Lung (tissue), 12 donors: ENCODE results near the gene PARD6B. TPM values are rescaled to one million over a fixed set of nuclear protein-coding genes. Genes with fewer than 3 reads are reported as not detected.

Experiments used
- ATAC-seq: fragments of 200-7000 bp; cut with Tn5 transposase; one replicate; pipeline ENCODE4 v1.9.1; 2020; ENCODE audit warnings: moderate number of reproducible peaks; ENCODE audit not compliant: insufficient read depth, low FRiP score
- DNase-seq, 3 donors: peaks; one replicate each; pipeline ENCODE4 v3.0.0-alpha.2; 2013 to 2017
- H3K27ac ChIP-seq, 2 donors: one replicate each; pipeline ENCODE4 v1.5.1; 2013; ENCODE audit warnings: mild to moderate bottlenecking in 2 of 2, moderate library complexity in 2 of 2, control low read depth in 1 of 2, inconsistent platforms in 1 of 2, low read depth in 1 of 2, low read length in 1 of 2
- H3K27me3 ChIP-seq, 3 donors: one replicate each; pipeline ENCODE4 v1.5.1; 2013; ENCODE audit warnings: low read length in 2 of 3; ENCODE audit not compliant: control insufficient read depth in 3 of 3, insufficient read depth in 3 of 3
- H3K36me3 ChIP-seq, 4 donors: one replicate each; pipeline ENCODE4 v1.5.1; 2013; ENCODE audit warnings: low read length in 4 of 4, mild to moderate bottlenecking in 1 of 4, moderate library complexity in 1 of 4; ENCODE audit not compliant: control insufficient read depth in 4 of 4, insufficient read depth in 4 of 4
- H3K4me1 ChIP-seq, 5 donors: one replicate each; pipeline ENCODE4 v1.5.1; 2013; ENCODE audit warnings: low read length in 5 of 5, mild to moderate bottlenecking in 2 of 5, moderate library complexity in 1 of 5; ENCODE audit not compliant: control insufficient read depth in 5 of 5, insufficient read depth in 5 of 5
- H3K4me3 ChIP-seq: one replicate; pipeline ENCODE4 v1.5.1; 2013; ENCODE audit warnings: mild to moderate bottlenecking, control low read depth, moderate library complexity
- H3K9ac ChIP-seq, 2 donors: one replicate each; pipeline ENCODE4 v1.5.1; 2013; ENCODE audit warnings: low read length in 2 of 2, control low read depth in 1 of 2; ENCODE audit not compliant: insufficient read depth in 1 of 2
- H3K9me3 ChIP-seq, 4 donors: one replicate each; pipeline ENCODE4 v1.5.1; 2013; ENCODE audit warnings: low read length in 3 of 4, mild to moderate bottlenecking in 1 of 4, moderate library complexity in 1 of 4; ENCODE audit not compliant: control insufficient read depth in 4 of 4, insufficient read depth in 3 of 4
- WGBS, 2 donors: extraction: QIAGEN DNeasy Blood & Tissue Kit; methylation state at CpG; one replicate each; pipeline ENCODE4 v1.1.7; 2013; 5-methylcytosine and 5-hydroxymethylcytosine counted together
- polyA plus RNA-seq, 2 donors: library from polyadenylated mRNA; stranded (reverse); fragments of 200-250 nt; gene quantifications; one replicate each; pipeline ENCODE4 v1.2.1, GENCODE V29; 2013
- total RNA-seq, 2 donors: library from RNA; depleted of rRNA in 1 of 2; stranded (reverse); fragments of >200 nt in 1 of 2; gene quantifications; one replicate each; pipeline ENCODE4 v1.2.1, GENCODE V29; 2014 to 2021
- TF ChIP-seq, protein P1 (sequence below): IDR thresholded peaks from 2 replicates; pipeline ENCODE4 v1.5.1; 2012; ENCODE audit warnings: mild to moderate bottlenecking; ENCODE audit errors: control extremely low read depth, extremely low read depth
- donor health status: control.
- donor health status: control.
- donor health status: Bipolar disorder and iron deficiency.
- donor health status: healthy.
- donor health status: DM: yes; HTN: yes; CAD: no.

The PARD6B gene
- total and polyA plus RNA-seq, 4 donors = 2.0 to 41.8 (median 25.8) TPM

- Histone ChIP-seq H3K27me3 (peaks cover 0 to 2% (median 0%) of the 10 kb centered on the region in 3 donors), H3K27ac (no peak overlapping the region), H3K9me3 (no peaks in the 10 kb centered on the region), H3K4me1 (peaks cover 0 to 27% (median 9%) of the 10 kb centered on the region in 5 donors), H3K4me3 (no peak overlapping the region), H3K36me3 (no peaks in the 10 kb centered on the region), H3K9ac (no peak overlapping the region)
- DNase-seq (no peak), ATAC-seq (peak; percentile 41)
- TF ChIP-seq, protein P1, sequence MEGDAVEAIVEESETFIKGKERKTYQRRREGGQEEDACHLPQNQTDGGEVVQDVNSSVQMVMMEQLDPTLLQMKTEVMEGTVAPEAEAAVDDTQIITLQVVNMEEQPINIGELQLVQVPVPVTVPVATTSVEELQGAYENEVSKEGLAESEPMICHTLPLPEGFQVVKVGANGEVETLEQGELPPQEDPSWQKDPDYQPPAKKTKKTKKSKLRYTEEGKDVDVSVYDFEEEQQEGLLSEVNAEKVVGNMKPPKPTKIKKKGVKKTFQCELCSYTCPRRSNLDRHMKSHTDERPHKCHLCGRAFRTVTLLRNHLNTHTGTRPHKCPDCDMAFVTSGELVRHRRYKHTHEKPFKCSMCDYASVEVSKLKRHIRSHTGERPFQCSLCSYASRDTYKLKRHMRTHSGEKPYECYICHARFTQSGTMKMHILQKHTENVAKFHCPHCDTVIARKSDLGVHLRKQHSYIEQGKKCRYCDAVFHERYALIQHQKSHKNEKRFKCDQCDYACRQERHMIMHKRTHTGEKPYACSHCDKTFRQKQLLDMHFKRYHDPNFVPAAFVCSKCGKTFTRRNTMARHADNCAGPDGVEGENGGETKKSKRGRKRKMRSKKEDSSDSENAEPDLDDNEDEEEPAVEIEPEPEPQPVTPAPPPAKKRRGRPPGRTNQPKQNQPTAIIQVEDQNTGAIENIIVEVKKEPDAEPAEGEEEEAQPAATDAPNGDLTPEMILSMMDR = no peak
- 41 to 42% methylated on average over 10 of the region's 10 CpGs for WGBS, 2 donors
These were observed 41.3 kb upstream of the PARD6B start for GRCh38 chr20:50689864-50690649.

DNA sequence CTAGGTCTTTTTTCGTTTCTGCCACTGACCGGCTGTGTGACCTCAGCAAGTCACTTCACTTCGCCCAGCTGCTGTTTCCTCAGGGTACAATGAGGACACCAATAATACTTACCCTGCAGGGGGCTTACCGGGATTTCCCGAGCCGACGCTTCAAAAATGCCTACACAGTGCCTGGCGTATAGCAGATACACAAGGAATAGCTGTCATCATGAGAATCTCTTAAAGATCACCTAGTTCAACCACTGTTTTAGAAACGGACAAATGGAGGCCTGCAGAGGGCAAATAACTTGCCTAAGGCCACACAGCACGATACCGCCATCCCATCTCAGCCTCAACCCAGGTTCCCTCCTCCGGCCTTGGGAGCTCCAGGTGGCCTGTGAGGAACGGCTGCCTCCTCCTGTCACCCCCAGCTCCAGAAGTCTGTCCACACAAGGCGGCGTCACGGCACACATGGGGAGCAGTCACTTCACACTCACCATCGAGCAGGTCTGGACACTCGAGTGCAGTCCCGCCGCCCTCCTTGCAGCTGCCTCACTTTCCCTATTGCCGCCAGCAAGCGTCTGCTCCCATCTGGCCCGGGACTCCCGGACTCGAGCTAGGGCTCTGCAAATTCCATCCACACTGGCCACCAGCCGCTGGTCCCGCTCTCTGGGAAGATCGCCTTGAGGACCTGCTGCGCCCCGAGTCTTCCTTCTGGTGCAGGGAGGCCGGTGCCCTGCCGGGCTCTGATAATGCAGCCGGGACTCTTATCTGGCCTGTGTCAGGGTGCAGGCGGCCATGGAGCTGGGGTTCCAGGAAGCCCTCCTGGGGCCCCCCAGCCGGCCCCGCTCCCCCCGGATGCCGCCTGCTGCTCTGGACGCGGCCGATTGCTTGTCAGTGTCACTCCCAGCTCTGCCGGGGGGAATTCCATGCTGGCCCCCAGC is 40.5 kb upstream of the PARD6B start, which contains the start of gene RIPOR3:
RIPOR3 (minus strand) TSS at position 893 of the 923 bp plus-strand sequence; CDS start at position 479, 414 bp downstream.
- H3K9ac ChIP-seq = peak within 1 kb of the TSS in 1 of 2 donors; percentile 51
- 14 to 31% methylated on average over 42 of the region's 42 CpGs for WGBS, 2 donors
- peak; percentile 28 to 52 (median 46) for DNase-seq
- TF ChIP-seq, protein P1 = no peak
- no peak for ATAC-seq
- peak within 1 kb of the TSS in 1 of 2 donors; percentile 28 for H3K27ac ChIP-seq
- H3K9me3 ChIP-seq = no peaks in the 10 kb centered on the region
- H3K4me1 ChIP-seq = peaks cover 0 to 36% (median 12%) of the 10 kb centered on the region in 5 donors
- peaks cover 0 to 2% (median 0%) of the 10 kb centered on the region in 3 donors for H3K27me3 ChIP-seq
- H3K36me3 ChIP-seq = no peaks in the 10 kb centered on the region
- peak within 1 kb of the TSS; percentile 24 for H3K4me3 ChIP-seq

DNA sequence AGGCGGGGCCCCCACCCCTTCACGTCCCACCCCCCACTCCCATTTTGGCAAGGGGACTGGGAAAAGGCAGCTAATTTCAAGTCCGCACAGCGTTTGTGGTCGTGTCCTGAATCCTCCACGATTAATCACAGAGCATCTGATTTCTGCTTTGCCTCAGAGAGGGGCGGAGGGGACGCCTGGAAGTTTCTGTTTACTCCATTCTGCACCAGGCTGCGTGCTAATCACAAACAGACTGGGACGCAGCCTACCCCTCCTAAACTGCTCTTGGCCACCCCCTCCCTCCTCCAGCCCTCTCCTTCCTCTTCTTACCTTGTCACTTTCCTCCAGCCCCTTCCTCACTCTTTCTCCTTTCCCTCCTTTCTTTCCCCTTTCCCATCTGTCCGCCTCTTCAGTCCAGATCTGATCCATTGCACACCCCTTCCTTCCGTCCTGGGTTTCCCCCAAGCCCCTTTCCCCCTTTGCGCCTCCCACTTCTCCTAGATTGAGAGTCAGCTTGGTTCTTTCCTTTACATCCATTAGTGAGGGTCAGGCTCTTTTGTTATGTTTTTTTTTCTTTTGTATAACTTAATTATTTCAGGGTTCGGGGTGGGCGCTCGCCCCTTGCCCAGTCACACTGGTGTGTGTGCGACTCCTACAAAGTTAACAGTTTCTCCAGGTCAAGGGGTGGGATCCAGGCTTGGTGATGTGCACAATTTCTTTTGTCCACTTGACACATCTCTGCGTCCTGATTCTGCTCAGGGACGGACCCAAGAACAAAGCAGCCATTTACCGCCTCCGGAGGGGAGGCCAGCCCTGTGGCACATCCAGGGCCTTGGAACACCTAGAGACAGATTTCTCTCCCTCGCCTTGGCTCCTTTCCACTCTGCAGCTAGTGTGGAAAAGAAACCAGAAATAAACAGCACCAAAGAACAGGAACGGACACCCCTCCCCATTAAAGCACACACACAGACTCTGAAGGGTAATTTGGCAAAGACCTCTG is 39.5 kb upstream of the PARD6B start:
- peak overlapping the region in 1 of 2 donors; percentile 51 for H3K9ac ChIP-seq
- H3K36me3 ChIP-seq = no peaks in the 10 kb centered on the region
- no peak for ATAC-seq
- TF ChIP-seq, protein P1 = no peak
- DNase-seq = peak in 2 of 3 donors; percentile 53 to 58
- peaks cover 0 to 2% (median 0%) of the 10 kb centered on the region in 3 donors for H3K27me3 ChIP-seq
- H3K9me3 ChIP-seq = no peaks in the 10 kb centered on the region
- peaks cover 0 to 36% (median 12%) of the 10 kb centered on the region in 5 donors for H3K4me1 ChIP-seq
- H3K4me3 ChIP-seq = no peak overlapping the region
- H3K27ac ChIP-seq = no peak overlapping the region
- WGBS, 2 donors = 30 to 37% methylated on average over 23 of the region's 23 CpGs
